Measurements from ENCODE around the gene P2RY13. TPM values are rescaled to one million over a fixed set of nuclear protein-coding genes. Genes with fewer than 3 reads are reported as not detected.

The P2RY13 gene
- not detected in 2 replicates for total RNA-seq

GRCh38 chr3:151329363-151329762 is at the start of gene P2RY13:
Gene P2RY13, minus strand, starts transcription at chr3:151329549. Its CDS starts 21 bp downstream, at chr3:151329528.

GRCh38 chr3:151316267-151316991 is 12.9 kb downstream of the P2RY13 start, which contains the start of gene GPR87:
Gene GPR87, minus strand, starts transcription at chr3:151316820. Its CDS starts 16,720 bp downstream, at chr3:151300100.

GRCh38 chr3:151278230-151278629 is 51.1 kb downstream of the P2RY13 start, which contains the start of gene P2RY14:
Gene P2RY14, minus strand, starts transcription at chr3:151278542. Its CDS starts 64,226 bp downstream, at chr3:151214316.

Other genes starting within 250 kb of the P2RY13 start
- gene MED12L, start 243.9 kb downstream of the P2RY13 start, total RNA-seq, result 0.17 and 1.0 TPM in 2 replicates
- not detected in 2 replicates for gene GPR171, start 126.3 kb downstream of the P2RY13 start, total RNA-seq
- gene P2RY14, start 51.0 kb downstream of the P2RY13 start, total RNA-seq, result 0.20 TPM in 1 of 2 replicates, not detected in the other
- not detected in 2 replicates for gene GPR87, start 12.7 kb downstream of the P2RY13 start, total RNA-seq
- gene P2RY12, start 55.2 kb upstream of the P2RY13 start, total RNA-seq, result 0.07 TPM in 1 of 2 replicates, not detected in the other
- gene IGSF10, start 131.5 kb upstream of the P2RY13 start, total RNA-seq, result 2.4 and 2.5 TPM in 2 replicates

All from smooth muscle cell of the pulmonary artery (primary cell).